Lower lobe of right lung (tissue), 2 donors: ENCODE results near the gene ARID3B. TPM values are rescaled to one million over a fixed set of nuclear protein-coding genes. Genes with fewer than 3 reads are reported as not detected.
A peak's percentile ranks its signal among the peaks of the same experiment; 100 is the strongest.

Experiments used
- ATAC-seq, 2 donors: fragments of 200-7000 bp; cut with Tn5 transposase; one replicate each; pipeline ENCODE4 v1.9.1; 2020 to 2022; ENCODE audit warnings: mild to moderate bottlenecking in 2 of 2, moderate library complexity in 2 of 2
- DNase-seq: peaks from one replicate; pipeline ENCODE4 v3.0.0-alpha.2; 2020
- H3K27ac ChIP-seq: fragments of 200-600 bp; one replicate; pipeline ENCODE4 v1.8.0; 2022
- H3K27me3 ChIP-seq: fragments of 200-600 bp; one replicate; pipeline ENCODE4 v1.8.0; 2022; ENCODE audit warnings: low read depth
- H3K36me3 ChIP-seq: fragments of 200-600 bp; one replicate; pipeline ENCODE4 v1.8.0; 2022; ENCODE audit warnings: mild to moderate bottlenecking
- H3K4me1 ChIP-seq: fragments of 200-600 bp; one replicate; pipeline ENCODE4 v1.8.0; 2022
- H3K4me3 ChIP-seq: fragments of 200-600 bp; one replicate; pipeline ENCODE4 v1.8.0; 2022; ENCODE audit warnings: mild to moderate bottlenecking
- H3K9me3 ChIP-seq: fragments of 200-600 bp; one replicate; pipeline ENCODE4 v1.8.0; 2022
- intact Hi-C: fragments of 100-400 bp; cut with DNase I; formaldehyde crosslinking; loops from one replicate; pipeline ENCODE4 v1.11.0; 2022
- total RNA-seq: library from RNA; stranded (reverse); fragmentation: NEBNext Ultra II Directional; extraction: Animal tissue kit (Norgen Biotek cat#: 25700); gene quantifications from one replicate; pipeline ENCODE4 v1.2.1, GENCODE V29; 2021
- TF ChIP-seq, protein P1 (sequence below): fragments of 200-600 bp; IDR thresholded peaks from one replicate; pipeline ENCODE4 v1.8.0; 2022; ENCODE audit warnings: antibody characterized with exemption, mild to moderate bottlenecking
- donor health status: DM: no; HTN: yes; CAD: no; lungs with severe emphysema.

Gene ARID3B
- total RNA-seq, 1 donor from 2014 or later = 11.1 TPM

DNA sequence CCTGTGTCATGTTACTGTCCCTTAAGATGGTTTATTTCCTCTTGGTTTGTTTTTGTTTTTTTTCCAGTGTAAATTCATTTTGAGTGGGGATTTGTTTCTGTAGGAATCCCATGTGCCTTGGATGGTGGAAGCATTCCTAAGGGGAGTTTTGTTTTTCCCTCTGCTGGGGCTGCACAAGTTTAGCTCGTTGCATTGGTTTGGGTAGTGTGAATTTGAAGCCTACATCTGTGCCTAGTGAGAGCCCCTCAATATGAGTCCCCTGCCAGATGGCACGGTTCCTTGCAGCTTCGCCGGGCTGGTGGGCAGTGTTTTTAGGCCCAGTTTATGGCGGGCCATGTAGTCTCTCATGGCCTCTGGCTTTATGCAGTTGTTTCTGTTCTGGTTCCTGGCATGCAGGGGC, 17.7 kb downstream of the ARID3B start:
- H3K4me3 ChIP-seq = no peak overlapping the region
- no peaks in the 10 kb centered on the region for H3K9me3 ChIP-seq
- no peaks in the 10 kb centered on the region for H3K27me3 ChIP-seq
- TF ChIP-seq, protein P1, sequence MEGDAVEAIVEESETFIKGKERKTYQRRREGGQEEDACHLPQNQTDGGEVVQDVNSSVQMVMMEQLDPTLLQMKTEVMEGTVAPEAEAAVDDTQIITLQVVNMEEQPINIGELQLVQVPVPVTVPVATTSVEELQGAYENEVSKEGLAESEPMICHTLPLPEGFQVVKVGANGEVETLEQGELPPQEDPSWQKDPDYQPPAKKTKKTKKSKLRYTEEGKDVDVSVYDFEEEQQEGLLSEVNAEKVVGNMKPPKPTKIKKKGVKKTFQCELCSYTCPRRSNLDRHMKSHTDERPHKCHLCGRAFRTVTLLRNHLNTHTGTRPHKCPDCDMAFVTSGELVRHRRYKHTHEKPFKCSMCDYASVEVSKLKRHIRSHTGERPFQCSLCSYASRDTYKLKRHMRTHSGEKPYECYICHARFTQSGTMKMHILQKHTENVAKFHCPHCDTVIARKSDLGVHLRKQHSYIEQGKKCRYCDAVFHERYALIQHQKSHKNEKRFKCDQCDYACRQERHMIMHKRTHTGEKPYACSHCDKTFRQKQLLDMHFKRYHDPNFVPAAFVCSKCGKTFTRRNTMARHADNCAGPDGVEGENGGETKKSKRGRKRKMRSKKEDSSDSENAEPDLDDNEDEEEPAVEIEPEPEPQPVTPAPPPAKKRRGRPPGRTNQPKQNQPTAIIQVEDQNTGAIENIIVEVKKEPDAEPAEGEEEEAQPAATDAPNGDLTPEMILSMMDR = no peak
- H3K36me3 ChIP-seq = peaks cover 14% of the 10 kb centered on the region
- DNase-seq = no peak
- ATAC-seq = no peak
- no peak overlapping the region for H3K27ac ChIP-seq
- intact Hi-C loops = no loop called here
- no peaks in the 10 kb centered on the region for H3K4me1 ChIP-seq

GRCh38 chr15:74563442-74563841, 22.4 kb downstream of the ARID3B start:
- H3K9me3 ChIP-seq = no peaks in the 10 kb centered on the region
- peaks cover 11% of the 10 kb centered on the region for H3K36me3 ChIP-seq
- H3K27ac ChIP-seq = no peak overlapping the region
- intact Hi-C loops = no loop called here
- H3K27me3 ChIP-seq = no peaks in the 10 kb centered on the region
- ATAC-seq (peak in 1 of 2 donors; percentile 41), DNase-seq (no peak)
- TF ChIP-seq, protein P1 = no peak
- H3K4me1 ChIP-seq = no peaks in the 10 kb centered on the region
- H3K4me3 ChIP-seq = no peak overlapping the region

DNA sequence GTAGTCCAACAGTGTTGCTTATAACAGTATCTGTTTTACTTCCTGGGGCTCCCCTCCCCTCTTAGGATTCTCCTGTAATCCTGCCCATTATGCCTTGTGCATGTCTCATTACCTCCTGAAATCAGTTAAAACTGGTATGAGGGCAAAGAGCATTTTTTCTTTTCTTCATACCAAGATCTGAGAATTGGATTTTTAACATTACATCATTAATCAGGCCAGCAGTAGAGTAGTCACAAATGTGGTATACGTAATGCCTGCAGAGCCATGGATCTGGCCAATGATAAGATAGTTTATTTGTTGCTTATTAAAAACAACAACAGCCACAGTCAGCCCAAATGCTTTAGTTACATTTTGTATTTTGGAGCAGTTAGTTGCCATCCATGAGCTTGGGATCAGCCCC, 23.2 kb downstream of the ARID3B start:
- Histone ChIP-seq H3K36me3 (peaks cover 5% of the 10 kb centered on the region), H3K4me1 (no peaks in the 10 kb centered on the region), H3K9me3 (no peaks in the 10 kb centered on the region), H3K27ac (no peak overlapping the region), H3K27me3 (no peaks in the 10 kb centered on the region), H3K4me3 (no peak overlapping the region)
- TF ChIP-seq, protein P1 = no peak
- ATAC-seq = no peak
- intact Hi-C loops = no loop called here
- DNase-seq = no peak

DNA sequence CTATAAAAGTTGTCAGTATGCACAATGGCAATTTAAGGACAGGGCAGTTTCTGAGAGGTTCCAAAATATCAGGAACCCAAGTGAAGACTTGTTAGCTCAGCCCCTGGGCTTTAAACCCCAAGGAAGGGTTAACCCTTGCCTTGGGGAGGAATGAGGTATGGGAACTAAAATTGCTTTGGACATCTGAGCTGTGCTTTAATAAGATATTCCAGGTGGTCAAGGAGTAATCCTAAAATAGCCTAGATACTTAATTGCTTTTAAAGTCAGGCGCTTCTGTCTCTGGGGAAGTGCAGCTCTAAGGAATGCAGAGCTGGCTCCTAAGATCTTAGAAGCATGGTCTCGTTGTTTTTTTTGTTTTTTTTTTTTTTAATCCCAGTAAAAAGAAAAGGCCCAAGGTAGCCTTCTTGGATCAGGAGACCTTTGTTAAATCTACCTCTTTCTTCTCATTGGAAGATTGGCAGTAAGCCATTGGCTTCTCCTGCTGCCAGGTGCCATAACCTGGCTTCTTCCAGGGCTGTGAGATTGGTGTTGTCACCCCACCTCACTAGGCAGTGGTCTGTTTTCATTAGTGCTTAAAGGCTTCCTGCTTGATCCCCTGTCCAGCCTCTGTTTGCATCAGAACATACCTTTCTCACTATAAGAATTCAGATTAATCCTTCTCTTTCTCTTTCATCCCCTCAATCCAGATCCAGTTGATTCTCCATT, 24.5 kb downstream of the ARID3B start:
- H3K9me3 ChIP-seq = no peaks in the 10 kb centered on the region
- H3K4me1 ChIP-seq = no peaks in the 10 kb centered on the region
- intact Hi-C loops = no loop called here
- no peak for DNase-seq
- TF ChIP-seq, protein P1 = no peak
- no peaks in the 10 kb centered on the region for H3K27me3 ChIP-seq
- H3K36me3 ChIP-seq = peaks cover 12% of the 10 kb centered on the region
- no peak overlapping the region for H3K4me3 ChIP-seq
- no peak for ATAC-seq
- no peak overlapping the region for H3K27ac ChIP-seq

- H3K9me3 ChIP-seq = no peaks in the 10 kb centered on the region
- H3K27ac ChIP-seq = no peak overlapping the region
- peaks cover 33% of the 10 kb centered on the region for H3K36me3 ChIP-seq
- intact Hi-C loops = no loop called here
- no peaks in the 10 kb centered on the region for H3K4me1 ChIP-seq
- ATAC-seq = no peak
- no peak for DNase-seq
- no peaks in the 10 kb centered on the region for H3K27me3 ChIP-seq
- TF ChIP-seq, protein P1 = no peak
- no peak overlapping the region for H3K4me3 ChIP-seq
These were observed 27.6 kb downstream of the ARID3B start for GRCh38 chr15:74568594-74568993.
